ENCODE results near the gene MAGI2.

Gene MAGI2

GRCh38 chr7:78178319-78178718 is 1275.1 kb downstream of the MAGI2 start:
- Histone ChIP-seq H3K27ac (ENCODE audit: low read length) (no peak overlapping the region), H3K27me3 (ENCODE audit: insufficient read depth, low read length, poor library complexity) (no peaks in the 10 kb centered on the region), H3K9ac (ENCODE audit: low read depth, low read length) (no peak overlapping the region), H3K79me2 (ENCODE audit: insufficient read depth, low read length) (no peaks in the 10 kb centered on the region), H3K4me1 (ENCODE audit: insufficient read depth, low read length) (no peaks in the 10 kb centered on the region), H3K9me3 (ENCODE audit: insufficient read depth, low read length, severe bottlenecking) (no peaks in the 10 kb centered on the region), H3K36me3 (ENCODE audit: insufficient read depth, low read length) (no peaks in the 10 kb centered on the region), H2AFZ (ENCODE audit: low read depth, low read length) (no peak overlapping the region), H4K20me1 (ENCODE audit: insufficient read depth, low read length) (no peaks in the 10 kb centered on the region), H3K4me3 (ENCODE audit: low read depth in 1 of 2, low read length in 2 of 2) (no peak overlapping the region), H3K4me2 (ENCODE audit: insufficient read depth, low read length) (no peak overlapping the region)
- no peak for DNase-seq
- no peak for ATAC-seq (ENCODE audit: insufficient read depth, low read depth)
- no peak for TF ChIP-seq CTCF (IDR thresholded peaks at IDR 0.05; ENCODE audit: borderline replicate concordance, extremely low read depth, low read length, poor library complexity, severe bottlenecking)
- TF ChIP-seq EZH2 (IDR thresholded peaks at IDR 0.05; ENCODE audit: borderline replicate concordance, low read depth, low read length, severe bottlenecking) = no peak

- no peak for TF ChIP-seq CTCF (IDR thresholded peaks at IDR 0.05; ENCODE audit: borderline replicate concordance, extremely low read depth, low read length, poor library complexity, severe bottlenecking)
- TF ChIP-seq EZH2 (IDR thresholded peaks at IDR 0.05; ENCODE audit: borderline replicate concordance, low read depth, low read length, severe bottlenecking) = no peak
- DNase-seq (no peak), ATAC-seq (ENCODE audit: insufficient read depth, low read depth) (no peak)
- Histone ChIP-seq H2AFZ (ENCODE audit: low read depth, low read length) (no peak overlapping the region), H3K9ac (ENCODE audit: low read depth, low read length) (no peak overlapping the region), H3K27me3 (ENCODE audit: insufficient read depth, low read length, poor library complexity) (no peaks in the 10 kb centered on the region), H3K4me3 (ENCODE audit: low read depth in 1 of 2, low read length in 2 of 2) (no peak overlapping the region), H3K36me3 (ENCODE audit: insufficient read depth, low read length) (no peaks in the 10 kb centered on the region), H4K20me1 (ENCODE audit: insufficient read depth, low read length) (no peaks in the 10 kb centered on the region), H3K27ac (ENCODE audit: low read length) (no peak overlapping the region), H3K4me2 (ENCODE audit: insufficient read depth, low read length) (no peak overlapping the region), H3K79me2 (ENCODE audit: insufficient read depth, low read length) (no peaks in the 10 kb centered on the region), H3K4me1 (ENCODE audit: insufficient read depth, low read length) (no peaks in the 10 kb centered on the region), H3K9me3 (ENCODE audit: insufficient read depth, low read length, severe bottlenecking) (no peaks in the 10 kb centered on the region)
These were observed 1277.3 kb downstream of the MAGI2 start for GRCh38 chr7:78176171-78176570.

- Histone ChIP-seq H3K27ac (ENCODE audit: low read length) (no peak overlapping the region), H3K27me3 (ENCODE audit: insufficient read depth, low read length, poor library complexity) (no peaks in the 10 kb centered on the region), H3K4me1 (ENCODE audit: insufficient read depth, low read length) (no peaks in the 10 kb centered on the region), H2AFZ (ENCODE audit: low read depth, low read length) (no peak overlapping the region), H3K9me3 (ENCODE audit: insufficient read depth, low read length, severe bottlenecking) (no peaks in the 10 kb centered on the region), H3K79me2 (ENCODE audit: insufficient read depth, low read length) (no peaks in the 10 kb centered on the region), H3K4me3 (ENCODE audit: low read depth in 1 of 2, low read length in 2 of 2) (no peak overlapping the region), H3K4me2 (ENCODE audit: insufficient read depth, low read length) (no peak overlapping the region), H3K9ac (ENCODE audit: low read depth, low read length) (no peak overlapping the region), H3K36me3 (ENCODE audit: insufficient read depth, low read length) (no peaks in the 10 kb centered on the region), H4K20me1 (ENCODE audit: insufficient read depth, low read length) (no peaks in the 10 kb centered on the region)
- TF ChIP-seq CTCF (IDR thresholded peaks at IDR 0.05; ENCODE audit: borderline replicate concordance, extremely low read depth, low read length, poor library complexity, severe bottlenecking) (no peak), EZH2 (IDR thresholded peaks at IDR 0.05; ENCODE audit: borderline replicate concordance, low read depth, low read length, severe bottlenecking) (no peak)
- no peak for ATAC-seq (ENCODE audit: insufficient read depth, low read depth)
- DNase-seq = no peak
These were observed 1278.0 kb downstream of the MAGI2 start for GRCh38 chr7:78175330-78176100.

Data from DND-41 (cell line).